Adrenal gland (tissue), 12 donors: Measurements from ENCODE around the gene FAM181A. TPM values are rescaled to one million over a fixed set of nuclear protein-coding genes. Genes with fewer than 3 reads are reported as not detected.

Experiments
- DNase-seq, 7 donors: peaks; one replicate each; pipeline ENCODE4 v3.0.0-alpha.2; 2019 to 2020
- H3K27ac ChIP-seq, 5 donors: fragments of 200-600 bp; sonication (generic) in 4 of 5; 1 replicate in 3 of 5; 2 replicates in 2 of 5; pipeline versions ENCODE4 v1.5.1 to v1.8.0; 2016 to 2020; ENCODE audit warnings: mild to moderate bottlenecking in 1 of 5
- H3K27me3 ChIP-seq: fragments of 200-600 bp; 2 replicates; pipeline ENCODE4 v1.8.0; 2021
- H3K36me3 ChIP-seq, 2 donors: fragments of 200-600 bp; replicated peaks in 1 of 2; 1 replicate in 1 of 2; 2 replicates in 1 of 2; pipeline versions ENCODE4 v1.5.1 to v1.8.0; 2018 to 2022
- H3K4me1 ChIP-seq, 2 donors: fragments of 200-600 bp; replicated peaks in 1 of 2; 1 replicate in 1 of 2; 2 replicates in 1 of 2; pipeline versions ENCODE4 v1.5.1 to v1.8.0; 2018 to 2021
- H3K4me3 ChIP-seq, 4 donors: fragments of 200-600 bp; sonication (generic) in 3 of 4; one replicate each; pipeline ENCODE4 v1.5.1; 2016 to 2018
- H3K9me3 ChIP-seq, 3 donors: fragments of 200-600 bp; sonication (generic) in 1 of 3; replicated peaks in 1 of 3; 1 replicate in 2 of 3; 2 replicates in 1 of 3; pipeline versions ENCODE4 v1.5.1 to v1.8.0; 2016 to 2021
- POLR2A ChIP-seq, 2 donors: fragments of 450-650 bp; IDR thresholded peaks; one replicate each; pipeline ENCODE4 v1.6.1; 2017; ENCODE audit warnings: antibody characterized with exemption in 2 of 2, mild to moderate bottlenecking in 2 of 2, moderate library complexity in 1 of 2
- whole genome bisulfite sequencing, 4 donors: extraction: QIAGEN DNeasy Blood & Tissue Kit in 2 of 4; methylation state at CpG; one replicate each; pipeline versions ENCODE4 v1.1.5 to v1.1.7; 2013 to 2017; 5-methylcytosine and 5-hydroxymethylcytosine counted together
- intact Hi-C, 2 donors: fragments of 100-400 bp; cut with DNase I; formaldehyde crosslinking; loops; one replicate each; pipeline versions ENCODE4 v1.14.1 to v1.15.0; 2022 to 2023
- polyA plus RNA-seq, 3 donors: library from polyadenylated mRNA; stranded (reverse); fragments of 200-250 nt in 2 of 3; fragments of 350-450 nt in 1 of 3; fragmentation: Illumina TruSeq in 1 of 3; extraction: RNeasy Lipid Tissue Mini Kit (QIAGEN cat#74804) in 1 of 3; gene quantifications; one replicate each; pipeline ENCODE4 v1.2.3, GENCODE V29; 2013 to 2014
- total RNA-seq, 9 donors: library from RNA; depleted of rRNA in 4 of 9; stranded (reverse); fragments of >200 nt in 4 of 9; fragments of 120-200 nt in 1 of 9; fragmentation: NEBNext Ultra II Directional in 1 of 9; extraction: Animal tissue kit (Norgen Biotek cat#: 25700) in 1 of 9; gene quantifications; one replicate each; pipeline versions ENCODE4 v1.1.0 to v1.2.4, GENCODE V29; 2013 to 2023
- TF ChIP-seq, protein P1 (sequence below), 6 experiments: fragments of 450-650 bp in 4 of 6; fragments of 200-600 bp in 2 of 6; sonication (generic) in 1 of 6; IDR thresholded peaks; 1 replicate in 5 of 6; 2 replicates in 1 of 6; pipeline versions ENCODE4 v1.5.1 to v1.8.0; 2016 to 2021; ENCODE audit warnings: antibody characterized with exemption in 6 of 6, mild to moderate bottlenecking in 2 of 6, moderate library complexity in 1 of 6
- donor health status: healthy with polysubstance abuse.
- donor health status: Bipolar disorder and iron deficiency.
- donor health status: DM: yes; HTN: yes; CAD: no.
- donor health status: DM: no; HTN: no; CAD: no.
- donor health status: DM: no; HTN: no; CAD: no.
- donor health status: DM: yes; HTN: yes; CAD: no.

FAM181A gene
- total and polyA plus RNA-seq, 12 donors = not detected

DNA sequence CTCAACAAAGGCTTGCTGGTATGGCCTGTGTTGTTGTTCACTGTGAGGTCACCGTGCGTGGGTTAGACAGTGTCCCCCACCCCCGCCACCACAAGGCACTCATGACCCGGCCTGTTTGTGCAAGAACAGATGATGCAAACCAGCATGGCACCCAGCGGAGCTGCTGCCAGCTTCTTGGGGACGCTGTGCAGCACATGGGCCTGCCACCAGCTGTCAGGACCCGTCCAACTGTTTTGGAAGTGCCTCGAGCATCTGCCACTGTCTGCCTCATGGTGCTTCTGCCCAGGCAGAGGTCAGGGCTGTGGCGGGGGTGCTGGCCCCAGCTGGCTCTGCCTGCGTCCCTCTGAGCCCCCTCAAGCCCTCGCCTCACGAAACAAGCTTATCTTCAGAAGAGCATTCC is 47.7 kb downstream of the FAM181A start:
- H3K4me3 ChIP-seq = no peak overlapping the region
- H3K36me3 ChIP-seq = no peaks in the 10 kb centered on the region
- 74 to 86% (median 84%) methylated on average over 5 to 12 of the region's 12 CpGs for WGBS, 4 donors
- intact Hi-C loops = no loop called here
- TF ChIP-seq, protein P1, sequence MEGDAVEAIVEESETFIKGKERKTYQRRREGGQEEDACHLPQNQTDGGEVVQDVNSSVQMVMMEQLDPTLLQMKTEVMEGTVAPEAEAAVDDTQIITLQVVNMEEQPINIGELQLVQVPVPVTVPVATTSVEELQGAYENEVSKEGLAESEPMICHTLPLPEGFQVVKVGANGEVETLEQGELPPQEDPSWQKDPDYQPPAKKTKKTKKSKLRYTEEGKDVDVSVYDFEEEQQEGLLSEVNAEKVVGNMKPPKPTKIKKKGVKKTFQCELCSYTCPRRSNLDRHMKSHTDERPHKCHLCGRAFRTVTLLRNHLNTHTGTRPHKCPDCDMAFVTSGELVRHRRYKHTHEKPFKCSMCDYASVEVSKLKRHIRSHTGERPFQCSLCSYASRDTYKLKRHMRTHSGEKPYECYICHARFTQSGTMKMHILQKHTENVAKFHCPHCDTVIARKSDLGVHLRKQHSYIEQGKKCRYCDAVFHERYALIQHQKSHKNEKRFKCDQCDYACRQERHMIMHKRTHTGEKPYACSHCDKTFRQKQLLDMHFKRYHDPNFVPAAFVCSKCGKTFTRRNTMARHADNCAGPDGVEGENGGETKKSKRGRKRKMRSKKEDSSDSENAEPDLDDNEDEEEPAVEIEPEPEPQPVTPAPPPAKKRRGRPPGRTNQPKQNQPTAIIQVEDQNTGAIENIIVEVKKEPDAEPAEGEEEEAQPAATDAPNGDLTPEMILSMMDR (IDR thresholded peaks at IDR 0.05) = no peak
- TF ChIP-seq POLR2A (IDR thresholded peaks at IDR 0.05) = no peak
- DNase-seq = no peak
- no peaks in the 10 kb centered on the region for H3K9me3 ChIP-seq
- H3K27ac ChIP-seq = no peak overlapping the region
- H3K27me3 ChIP-seq = no peaks in the 10 kb centered on the region
- H3K4me1 ChIP-seq = no peaks in the 10 kb centered on the region

DNA sequence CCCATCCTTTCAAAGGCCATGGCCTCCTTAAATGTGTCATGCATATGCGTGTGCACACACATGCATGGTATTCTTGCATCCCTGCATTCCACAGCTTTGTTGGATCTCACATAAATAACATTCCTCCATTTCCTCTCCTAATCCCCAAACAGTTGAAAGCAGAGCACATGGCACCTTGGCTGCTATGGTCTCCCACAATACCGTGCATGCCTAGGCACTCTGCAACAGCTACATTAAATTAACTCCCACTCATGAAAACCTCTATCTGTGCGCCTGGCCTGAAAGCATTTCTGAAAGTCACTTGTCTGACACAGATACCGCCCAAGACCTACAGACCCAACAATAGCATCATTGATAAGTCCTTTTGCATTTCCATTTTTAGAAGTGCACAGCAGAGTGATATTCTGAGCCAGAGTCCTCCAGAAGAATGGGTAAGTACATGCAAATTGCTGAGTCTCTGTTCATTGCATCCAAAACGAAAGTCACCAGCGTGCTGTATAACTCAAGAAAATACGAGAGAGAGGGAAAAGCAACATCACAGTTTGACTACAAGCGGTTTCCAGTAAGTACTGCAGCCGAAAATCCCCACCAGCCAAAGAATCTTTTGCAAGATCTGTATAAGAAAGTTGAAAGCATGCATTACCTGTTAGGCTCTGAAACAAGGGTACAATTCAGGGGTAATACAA is 48.8 kb downstream of the FAM181A start:
- intact Hi-C loops = no loop called here
- DNase-seq = no peak
- Histone ChIP-seq H3K9me3 (no peaks in the 10 kb centered on the region), H3K27me3 (no peaks in the 10 kb centered on the region), H3K27ac (no peak overlapping the region), H3K4me3 (no peak overlapping the region), H3K36me3 (no peaks in the 10 kb centered on the region), H3K4me1 (no peaks in the 10 kb centered on the region)
- WGBS, 4 donors = 69 to 85% (median 71%) methylated on average over 9 of the region's 9 CpGs
- TF ChIP-seq, protein P1 (IDR thresholded peaks at IDR 0.05) = no peak
- no peak for TF ChIP-seq POLR2A (IDR thresholded peaks at IDR 0.05)

DNA sequence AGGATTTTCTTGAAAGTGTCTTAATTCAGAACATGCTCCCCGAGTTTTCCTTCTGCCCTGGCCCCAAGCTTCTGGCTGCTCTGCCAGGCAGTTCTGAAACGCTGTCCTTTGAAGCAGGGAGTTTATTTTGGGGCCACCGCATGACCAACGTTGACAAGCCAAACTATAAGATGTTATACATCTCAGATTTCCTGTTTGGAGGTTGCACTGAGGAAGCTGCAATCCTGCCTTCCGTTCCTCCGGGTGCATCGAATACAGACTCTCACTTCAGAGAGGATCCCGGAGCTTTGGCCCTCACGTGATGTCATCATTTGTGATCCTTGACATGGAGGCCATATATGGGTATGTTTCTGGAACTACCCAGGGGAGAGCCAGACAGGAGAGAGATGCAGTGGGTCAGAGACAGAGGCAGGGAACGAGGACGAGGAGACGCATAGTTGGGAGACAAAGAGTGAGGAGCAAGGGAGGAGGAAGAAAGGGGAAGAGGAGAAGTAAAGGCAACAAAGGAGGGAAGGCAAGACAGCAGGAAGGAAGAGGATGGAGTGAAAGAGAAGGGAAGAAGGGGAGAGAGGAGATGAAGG is 49.4 kb downstream of the FAM181A start, which contains the start of gene ASB2:
TSS of gene ASB2 (minus strand) at position 94 of the 581 bp plus-strand sequence. CDS start 12,031 bp downstream, outside the sequence.
- H3K4me3 ChIP-seq = no peak within 1 kb of the TSS
- no peaks in the 10 kb centered on the region for H3K36me3 ChIP-seq
- H3K27me3 ChIP-seq = no peaks in the 10 kb centered on the region
- TF ChIP-seq, protein P1 (IDR thresholded peaks at IDR 0.05) = no peak
- WGBS, 4 donors = 40 to 52% (median 48%) methylated on average over 12 of the region's 12 CpGs
- no peak for DNase-seq
- no peaks in the 10 kb centered on the region for H3K9me3 ChIP-seq
- intact Hi-C loops = no loop called here
- H3K4me1 ChIP-seq = no peaks in the 10 kb centered on the region
- H3K27ac ChIP-seq = no peak within 1 kb of the TSS

DNA sequence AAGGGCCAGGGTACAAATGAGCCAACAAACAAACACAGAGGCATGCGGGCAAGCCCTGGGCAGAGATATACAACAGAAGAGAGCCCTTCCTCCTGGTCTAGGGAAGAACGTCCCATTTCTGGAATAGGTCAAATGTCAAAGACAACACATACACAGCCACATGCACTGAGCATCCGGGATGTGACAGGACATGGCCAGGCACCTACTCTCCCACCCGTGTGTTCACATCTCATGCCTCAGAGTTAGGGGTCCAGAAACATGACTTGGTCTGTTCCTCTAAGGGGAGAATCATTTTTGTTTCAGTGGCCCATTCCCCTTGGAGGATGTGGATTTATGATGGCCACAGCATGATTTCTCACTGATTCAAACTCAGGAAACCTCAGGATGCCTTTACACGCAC is 50.0 kb downstream of the FAM181A start:
- DNase-seq = no peak
- Histone ChIP-seq H3K9me3 (no peaks in the 10 kb centered on the region), H3K27ac (no peak overlapping the region), H3K4me3 (no peak overlapping the region), H3K4me1 (no peaks in the 10 kb centered on the region), H3K36me3 (no peaks in the 10 kb centered on the region), H3K27me3 (no peaks in the 10 kb centered on the region)
- intact Hi-C loops = no loop called here
- TF ChIP-seq, protein P1 (IDR thresholded peaks at IDR 0.05) = no peak
- no peak for TF ChIP-seq POLR2A (IDR thresholded peaks at IDR 0.05)
- WGBS, 4 donors = 71 to 91% (median 78%) methylated on average over 5 of the region's 5 CpGs
